Mesenchymal stem cell (in vitro differentiated cells and primary cell): ENCODE results near the gene CANT1.
A peak's percentile ranks its signal among the peaks of the same experiment; 100 is the strongest.

Source experiments
- DNase-seq: peaks from one replicate; pipeline ENCODE4 v3.0.0-alpha.2; 2013
- H2AFZ ChIP-seq: one replicate; pipeline ENCODE4 v1.6.1; 2013; ENCODE audit warnings: low read depth, mild to moderate bottlenecking, control low read depth, inconsistent platforms, low read length, moderate library complexity
- H2AK5ac ChIP-seq: 2 replicates; pipeline ENCODE4 v1.6.1; 2013; ENCODE audit warnings: low read length, moderate library complexity, mild to moderate bottlenecking, inconsistent platforms; ENCODE audit not compliant: severe bottlenecking
- H2BK120ac ChIP-seq: one replicate; pipeline ENCODE4 v1.6.1; 2013; ENCODE audit warnings: low read depth, mild to moderate bottlenecking, inconsistent platforms, low read length, moderate library complexity
- H2BK12ac ChIP-seq, 2 experiments: one replicate each; pipeline ENCODE4 v1.6.1; 2013; ENCODE audit warnings: inconsistent platforms in 2 of 2, low read length in 2 of 2, mild to moderate bottlenecking in 2 of 2, moderate library complexity in 2 of 2, control low read depth in 1 of 2
- H2BK15ac ChIP-seq: one replicate; pipeline ENCODE4 v1.6.1; 2013; ENCODE audit warnings: mild to moderate bottlenecking, low read depth, inconsistent platforms; ENCODE audit not compliant: poor library complexity, severe bottlenecking
- H2BK5ac ChIP-seq: 2 replicates; pipeline ENCODE4 v1.6.1; 2013; ENCODE audit warnings: low read depth, mild to moderate bottlenecking, low read length, control low read depth, inconsistent platforms; ENCODE audit not compliant: poor library complexity, severe bottlenecking
- H3K14ac ChIP-seq, 2 experiments: one replicate each; pipeline ENCODE4 v1.6.1; 2013; ENCODE audit warnings: inconsistent platforms in 2 of 2, low read length in 2 of 2, control low read depth in 1 of 2, mild to moderate bottlenecking in 1 of 2, moderate library complexity in 1 of 2
- H3K18ac ChIP-seq, 2 experiments: one replicate each; pipeline ENCODE4 v1.6.1; 2013; ENCODE audit warnings: inconsistent platforms in 2 of 2, low read length in 2 of 2, control low read depth in 1 of 2, low read depth in 1 of 2, mild to moderate bottlenecking in 1 of 2
- H3K23ac ChIP-seq, 2 experiments: one replicate each; pipeline ENCODE4 v1.6.1; 2013; ENCODE audit warnings: inconsistent platforms in 2 of 2, low read length in 2 of 2, mild to moderate bottlenecking in 2 of 2, moderate library complexity in 2 of 2, control low read depth in 1 of 2
- H3K27ac ChIP-seq: 2 replicates; pipeline ENCODE4 v1.5.1; 2013; ENCODE audit warnings: mild to moderate bottlenecking, moderate library complexity, low read length, control low read depth, inconsistent platforms; ENCODE audit not compliant: poor library complexity, severe bottlenecking
- H3K27me3 ChIP-seq, 2 experiments: 2 replicates each; pipeline versions ENCODE4 v1.6.1 to v1.7.0; 2013; ENCODE audit warnings: low read length in 2 of 2, mild to moderate bottlenecking in 2 of 2, moderate library complexity in 2 of 2, control low read depth in 1 of 2, inconsistent platforms in 1 of 2; ENCODE audit not compliant: control insufficient read depth in 1 of 2, insufficient read depth in 1 of 2
- H3K36me3 ChIP-seq, 2 experiments: 2 replicates each; pipeline versions ENCODE4 v1.6.1 to v1.7.0; 2013; ENCODE audit warnings: low read length in 2 of 2, control low read depth in 1 of 2, inconsistent platforms in 1 of 2, low read depth in 1 of 2, mild to moderate bottlenecking in 1 of 2; ENCODE audit not compliant: insufficient read depth in 2 of 2, control insufficient read depth in 1 of 2
- H3K4ac ChIP-seq, 2 experiments: one replicate each; pipeline ENCODE4 v1.6.1; 2013; ENCODE audit warnings: inconsistent platforms in 2 of 2, low read length in 2 of 2, mild to moderate bottlenecking in 2 of 2, moderate library complexity in 2 of 2, control low read depth in 1 of 2, low read depth in 1 of 2
- H3K4me1 ChIP-seq: 2 replicates; pipeline ENCODE4 v1.6.1; 2013; ENCODE audit warnings: low read depth, low read length, control low read depth; ENCODE audit not compliant: control insufficient read depth, insufficient read depth
- H3K4me2 ChIP-seq: 2 replicates; pipeline ENCODE4 v1.6.1; 2013; ENCODE audit warnings: low read length, mild to moderate bottlenecking, inconsistent platforms; ENCODE audit not compliant: poor library complexity, severe bottlenecking
- H3K4me3 ChIP-seq, 2 experiments: 2 replicates each; pipeline versions ENCODE4 v1.5.1 to v1.7.0; 2013; ENCODE audit warnings: low read length in 2 of 2, mild to moderate bottlenecking in 2 of 2, control low read depth in 1 of 2, low read depth in 1 of 2; ENCODE audit not compliant: insufficient read depth in 1 of 2
- H3K79me1 ChIP-seq: replicated peaks from 2 replicates; pipeline ENCODE4 v1.6.1; 2013; ENCODE audit warnings: mild to moderate bottlenecking, control low read depth, low read length, inconsistent platforms; ENCODE audit not compliant: poor library complexity, severe bottlenecking
- H3K9ac ChIP-seq: 2 replicates; pipeline ENCODE4 v1.7.0; 2013; ENCODE audit warnings: mild to moderate bottlenecking, low read length, moderate library complexity
- H3K9me3 ChIP-seq: 2 replicates; pipeline ENCODE4 v1.7.0; 2013; ENCODE audit warnings: mild to moderate bottlenecking, low read length; ENCODE audit not compliant: control insufficient read depth
- H4K8ac ChIP-seq: one replicate; pipeline ENCODE4 v1.6.1; 2013; ENCODE audit warnings: inconsistent platforms, mild to moderate bottlenecking, low read length, moderate library complexity
- H4K91ac ChIP-seq: one replicate; pipeline ENCODE4 v1.6.1; 2013; ENCODE audit warnings: mild to moderate bottlenecking, low read length, inconsistent platforms
- WGBS: methylation state at CpG from one replicate; pipeline ENCODE4 v1.1.7; 2013; ENCODE audit warnings: mixed read lengths; 5-methylcytosine and 5-hydroxymethylcytosine counted together

Gene CANT1

GRCh38 chr17:79039171-79039570 is 29.6 kb upstream of the CANT1 start:
- no peak for DNase-seq
- 100% methylated on average over 6 of the region's 8 CpGs for WGBS
- peak overlapping the region; percentile 11 for H4K91ac ChIP-seq

DNA sequence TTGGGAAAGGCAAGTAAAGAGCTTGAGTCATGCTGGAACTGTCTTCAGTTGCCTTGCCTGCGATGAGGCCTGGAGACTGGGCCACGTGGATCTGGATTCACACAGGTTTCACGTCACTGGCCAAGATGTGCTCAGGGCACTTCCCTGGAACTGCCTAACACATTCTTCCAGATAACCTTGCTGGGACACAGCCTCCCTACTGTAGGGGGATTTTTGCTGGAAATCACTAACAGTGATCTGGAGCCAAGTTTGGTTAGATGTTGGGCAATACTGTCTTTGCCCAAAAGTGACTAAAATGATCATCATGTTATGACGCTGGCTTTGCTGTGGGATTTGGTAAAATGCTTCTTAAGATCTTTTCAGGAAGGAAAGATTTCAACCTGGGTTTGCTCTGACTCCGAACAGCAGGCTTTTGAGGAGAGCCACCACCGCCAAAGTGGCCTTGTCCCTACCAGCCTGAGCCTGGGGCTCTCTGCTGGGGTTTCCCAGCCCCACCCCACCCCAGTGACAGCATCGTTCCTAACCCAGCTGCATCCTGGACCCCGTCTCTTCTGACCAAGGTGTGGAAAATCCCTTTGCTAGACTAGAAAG is 29.1 kb upstream of the CANT1 start:
- DNase-seq = no peak
- H3K4ac ChIP-seq = no peak overlapping the region
- H3K36me3 ChIP-seq = no peaks in the 10 kb centered on the region
- no peaks in the 10 kb centered on the region for H3K27me3 ChIP-seq
- H2AK5ac ChIP-seq = no peak overlapping the region
- peaks cover 7% of the 10 kb centered on the region for H3K4me1 ChIP-seq
- H2BK5ac ChIP-seq = no peak overlapping the region
- 90% methylated on average over 6 of the region's 8 CpGs for WGBS
- no peak overlapping the region for H3K4me2 ChIP-seq
- peak overlapping the region in 1 of 2 experiments; percentile 43 for H3K4me3 ChIP-seq
- H3K27ac ChIP-seq = no peak overlapping the region
- H2BK12ac ChIP-seq = peak overlapping the region in 1 of 2 experiments; percentile 59
- H3K14ac ChIP-seq = no peak overlapping the region
- no peak overlapping the region for H2BK120ac ChIP-seq
- H3K9me3 ChIP-seq = no peaks in the 10 kb centered on the region
- H3K9ac ChIP-seq = peak overlapping the region; percentile 83
- H2BK15ac ChIP-seq = no peak overlapping the region
- no peak overlapping the region for H4K8ac ChIP-seq
- no peak overlapping the region for H3K23ac ChIP-seq
- no peak overlapping the region for H3K18ac ChIP-seq
- no peak overlapping the region for H4K91ac ChIP-seq
- H2AFZ ChIP-seq = no peak overlapping the region
- H3K79me1 ChIP-seq = no peaks in the 10 kb centered on the region

More at GRCh38 chr17:79039171-79039570, 29.6 kb upstream of the CANT1 start:
- no peak overlapping the region for H2AFZ ChIP-seq
- no peak overlapping the region for H2BK120ac ChIP-seq
- H3K14ac ChIP-seq = no peak overlapping the region
- peaks cover 5% of the 10 kb centered on the region for H3K4me1 ChIP-seq
- H2AK5ac ChIP-seq = no peak overlapping the region
- no peak overlapping the region for H3K4me3 ChIP-seq
- H3K9ac ChIP-seq = peak overlapping the region; percentile 83
- H3K27ac ChIP-seq = no peak overlapping the region
- H3K18ac ChIP-seq = no peak overlapping the region
- peaks cover 0 to 5% of the 10 kb centered on the region in 2 experiments for H3K27me3 ChIP-seq
- no peak overlapping the region for H2BK5ac ChIP-seq
- no peaks in the 10 kb centered on the region for H3K9me3 ChIP-seq
- H2BK12ac ChIP-seq = no peak overlapping the region
- H3K4me2 ChIP-seq = no peak overlapping the region
- H3K23ac ChIP-seq = no peak overlapping the region
- no peak overlapping the region for H4K8ac ChIP-seq
- no peaks in the 10 kb centered on the region for H3K79me1 ChIP-seq
- no peak overlapping the region for H2BK15ac ChIP-seq
- H3K4ac ChIP-seq = no peak overlapping the region
- H3K36me3 ChIP-seq = no peaks in the 10 kb centered on the region

GRCh38 chr17:79036596-79036995 is 27.0 kb upstream of the CANT1 start:
- peaks cover 0 to 9% of the 10 kb centered on the region in 2 experiments for H3K27me3 ChIP-seq
- peaks cover 8% of the 10 kb centered on the region for H3K4me1 ChIP-seq
- 91% methylated on average over 1 of the region's 3 CpGs for WGBS
- H3K4me2 ChIP-seq = no peak overlapping the region
- no peak overlapping the region for H4K91ac ChIP-seq
- H4K8ac ChIP-seq = peak overlapping the region; percentile 49
- peak overlapping the region; percentile 42 for H2BK120ac ChIP-seq
- peak; percentile 91 for DNase-seq
- no peaks in the 10 kb centered on the region for H3K36me3 ChIP-seq
- H2BK5ac ChIP-seq = no peak overlapping the region
- no peak overlapping the region for H2AK5ac ChIP-seq
- no peak overlapping the region for H2BK12ac ChIP-seq
- H2BK15ac ChIP-seq = no peak overlapping the region
- H3K9me3 ChIP-seq = no peaks in the 10 kb centered on the region
- no peaks in the 10 kb centered on the region for H3K79me1 ChIP-seq
- peak overlapping the region in 1 of 2 experiments; percentile 85 for H3K18ac ChIP-seq
- peak overlapping the region; percentile 62 for H3K9ac ChIP-seq
- no peak overlapping the region for H3K4me3 ChIP-seq
- no peak overlapping the region for H3K4ac ChIP-seq
- H3K14ac ChIP-seq = no peak overlapping the region
- no peak overlapping the region for H2AFZ ChIP-seq
- no peak overlapping the region for H3K27ac ChIP-seq
- no peak overlapping the region for H3K23ac ChIP-seq

- 88% methylated on average over 5 of the region's 6 CpGs for WGBS
These were observed 26.6 kb upstream of the CANT1 start for GRCh38 chr17:79036181-79036580.

More at GRCh38 chr17:79036181-79036580, 26.6 kb upstream of the CANT1 start:
- Histone ChIP-seq H3K4ac (peak overlapping the region in 1 of 2 experiments; percentile 56), H3K36me3 (no peaks in the 10 kb centered on the region), H3K9ac (no peak overlapping the region), H3K4me1 (peaks cover 8% of the 10 kb centered on the region), H3K18ac (peak overlapping the region; percentile 57 to 88), H3K23ac (no peak overlapping the region), H3K79me1 (no peaks in the 10 kb centered on the region), H3K4me3 (no peak overlapping the region), H2AK5ac (no peak overlapping the region), H4K91ac (peak overlapping the region; percentile 73), H4K8ac (peak overlapping the region; percentile 51), H3K14ac (no peak overlapping the region), H2AFZ (no peak overlapping the region), H3K27ac (no peak overlapping the region), H2BK15ac (peak overlapping the region; percentile 81), H3K9me3 (no peaks in the 10 kb centered on the region), H3K4me2 (no peak overlapping the region), H2BK12ac (peak overlapping the region; percentile 73 to 98), H2BK5ac (no peak overlapping the region), H3K27me3 (peaks cover 0 to 9% of the 10 kb centered on the region in 2 experiments), H2BK120ac (peak overlapping the region; percentile 59)
- no peak for DNase-seq
